Muscle layer of colon (tissue), 2 donors: ENCODE results near the gene OVOL3.
"Not testable (repeated sequence)": the region's sequence is repeated elsewhere in the genome, so short reads cannot be mapped to it uniquely, and the experiment has no call there.

Experiments
- H3K27ac ChIP-seq: one replicate; pipeline ENCODE4 v1.7.0; 2013; ENCODE audit warnings: low read depth, mild to moderate bottlenecking, low read length, moderate library complexity
- H3K27me3 ChIP-seq, 2 donors: one replicate each; pipeline ENCODE4 v1.7.0; 2013; ENCODE audit warnings: low read length in 2 of 2, mild to moderate bottlenecking in 2 of 2; ENCODE audit not compliant: insufficient read depth in 2 of 2, control insufficient read depth in 1 of 2
- H3K36me3 ChIP-seq: one replicate; pipeline ENCODE4 v1.7.0; 2013; ENCODE audit warnings: mild to moderate bottlenecking, low read length; ENCODE audit not compliant: insufficient read depth
- H3K4me1 ChIP-seq: one replicate; pipeline ENCODE4 v1.7.0; 2013; ENCODE audit warnings: mild to moderate bottlenecking, low read length; ENCODE audit not compliant: insufficient read depth
- H3K4me3 ChIP-seq, 2 donors: one replicate each; pipeline ENCODE4 v1.7.0; 2013; ENCODE audit warnings: low read length in 2 of 2, low read depth in 1 of 2, mild to moderate bottlenecking in 1 of 2, moderate library complexity in 1 of 2
- H3K9ac ChIP-seq: one replicate; pipeline ENCODE4 v1.7.0; 2013; ENCODE audit warnings: low read length
- H3K9me3 ChIP-seq: one replicate; pipeline ENCODE4 v1.7.0; 2013; ENCODE audit warnings: mild to moderate bottlenecking, low read length
- donor health status: abdominal sarcoma.
- donor health status: Adenocarcinoma of cecum.

The OVOL3 gene

GRCh38 chr19:36115453-36116343 is 4.8 kb downstream of the OVOL3 start, which contains the start of gene TBCB:
TSS of gene TBCB (plus strand) at chr19:36115468. CDS start at chr19:36115561, 93 bp downstream.
- Histone ChIP-seq H3K27me3 (no peaks in the 10 kb centered on the region), H3K9me3 (no peaks in the 10 kb centered on the region), H3K4me1 (peaks cover 20% of the 10 kb centered on the region), H3K36me3 (peaks cover 33% of the 10 kb centered on the region), H3K4me3 (peak within 1 kb of the TSS; percentile 70 to 98), H3K9ac (peak within 1 kb of the TSS; percentile 79), H3K27ac (peak within 1 kb of the TSS; percentile 82)

DNA sequence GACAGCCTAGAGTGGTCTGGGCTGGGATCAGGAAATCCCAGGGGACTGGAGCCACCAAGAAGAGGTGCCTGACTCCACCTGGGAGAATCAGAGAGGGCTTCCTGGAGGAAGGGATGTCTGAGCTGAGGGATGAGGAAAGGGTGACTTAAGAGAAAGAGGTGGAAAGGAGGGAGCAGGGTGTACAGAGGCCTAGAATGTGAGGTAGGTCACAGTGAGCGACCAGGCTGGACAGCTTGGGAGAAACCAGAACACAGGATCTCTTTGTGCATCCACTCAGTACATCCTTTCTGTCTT is 5.3 kb downstream of the OVOL3 start:
- Histone ChIP-seq H3K9ac (no peak overlapping the region), H3K9me3 (no peaks in the 10 kb centered on the region), H3K4me1 (peaks cover 20% of the 10 kb centered on the region), H3K36me3 (peaks cover 34% of the 10 kb centered on the region), H3K27ac (peak overlapping the region; percentile 71), H3K4me3 (peak overlapping the region; percentile 68 to 98), H3K27me3 (no peaks in the 10 kb centered on the region)

GRCh38 chr19:36120092-36120983 is 9.4 kb downstream of the OVOL3 start:
- Histone ChIP-seq H3K4me1 (peaks cover 14% of the 10 kb centered on the region), H3K27me3 (no peaks in the 10 kb centered on the region), H3K9me3 (no peaks in the 10 kb centered on the region), H3K27ac (no peak overlapping the region), H3K4me3 (no peak overlapping the region), H3K36me3 (peaks cover 39% of the 10 kb centered on the region), H3K9ac (no peak overlapping the region)

- Histone ChIP-seq H3K27me3 (no peaks in the 10 kb centered on the region), H3K9me3 (no peaks in the 10 kb centered on the region), H3K27ac (no peak overlapping the region), H3K4me3 (no peak overlapping the region), H3K36me3 (peaks cover 45% of the 10 kb centered on the region), H3K4me1 (peaks cover 13% of the 10 kb centered on the region), H3K9ac (no peak overlapping the region)
These were observed 10.0 kb downstream of the OVOL3 start for GRCh38 chr19:36120984-36121358.

DNA sequence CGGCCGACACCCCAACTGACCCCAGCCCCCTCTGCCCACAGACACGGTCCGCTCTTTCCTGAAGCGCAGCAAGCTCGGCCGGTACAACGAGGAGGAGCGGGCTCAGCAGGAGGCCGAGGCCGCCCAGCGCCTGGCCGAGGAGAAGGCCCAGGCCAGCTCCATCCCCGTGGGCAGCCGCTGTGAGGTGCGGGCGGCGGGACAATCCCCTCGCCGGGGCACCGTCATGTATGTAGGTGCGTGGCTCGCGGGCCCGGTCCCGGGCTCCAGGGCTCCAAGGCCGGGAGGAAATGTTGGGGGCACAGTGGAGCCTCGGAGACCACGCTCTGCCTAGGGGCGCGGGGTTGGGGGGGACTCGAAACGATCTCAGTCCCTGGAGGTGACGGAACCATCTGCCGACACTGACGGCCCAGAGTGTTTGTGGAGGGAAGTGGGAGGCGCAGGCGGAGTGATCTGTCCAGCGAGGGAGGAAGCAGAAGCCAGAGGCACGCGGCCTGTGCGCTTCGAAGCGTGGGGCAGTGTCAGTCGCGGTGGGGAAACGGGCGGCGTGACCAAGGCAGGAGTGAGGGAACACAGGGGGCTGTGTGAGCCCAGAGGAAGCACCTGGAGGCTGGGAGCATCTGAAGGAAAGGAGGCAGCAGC is 10.7 kb downstream of the OVOL3 start:
- H3K9me3 ChIP-seq, result no peaks in the 10 kb centered on the region
- H3K4me1 ChIP-seq, result peaks cover 6% of the 10 kb centered on the region
- no peaks in the 10 kb centered on the region for H3K27me3 ChIP-seq
- H3K36me3 ChIP-seq, result peaks cover 45% of the 10 kb centered on the region
- H3K4me3 ChIP-seq, result no peak overlapping the region
- H3K9ac ChIP-seq, result no peak overlapping the region
- no peak overlapping the region for H3K27ac ChIP-seq

DNA sequence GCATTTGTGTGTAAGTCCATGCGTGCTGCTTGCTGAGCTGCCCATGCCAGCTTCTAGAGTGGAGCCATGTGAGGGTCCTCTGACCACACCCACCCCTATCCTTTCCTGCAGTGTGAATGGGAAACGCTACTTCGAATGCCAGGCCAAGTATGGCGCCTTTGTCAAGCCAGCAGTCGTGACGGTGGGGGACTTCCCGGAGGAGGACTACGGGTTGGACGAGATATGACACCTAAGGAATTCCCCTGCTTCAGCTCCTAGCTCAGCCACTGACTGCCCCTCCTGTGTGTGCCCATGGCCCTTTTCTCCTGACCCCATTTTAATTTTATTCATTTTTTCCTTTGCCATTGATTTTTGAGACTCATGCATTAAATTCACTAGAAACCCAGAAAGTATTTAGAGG is 14.6 kb downstream of the OVOL3 start:
- H3K4me1 ChIP-seq, result peaks cover 7% of the 10 kb centered on the region
- H3K36me3 ChIP-seq, result peaks cover 22% of the 10 kb centered on the region
- no peaks in the 10 kb centered on the region for H3K9me3 ChIP-seq
- no peak overlapping the region for H3K4me3 ChIP-seq
- no peak overlapping the region for H3K27ac ChIP-seq
- H3K9ac ChIP-seq, result no peak overlapping the region
- H3K27me3 ChIP-seq, result no peaks in the 10 kb centered on the region

GRCh38 chr19:36128392-36128736 is 17.4 kb downstream of the OVOL3 start:
- Histone ChIP-seq H3K9me3 (no peaks in the 10 kb centered on the region), H3K27me3 (no peaks in the 10 kb centered on the region), H3K36me3 (peaks cover 20% of the 10 kb centered on the region), H3K9ac (peak overlapping the region; percentile 77), H3K4me3 (peak overlapping the region; percentile 7 to 67), H3K4me1 (peaks cover 7% of the 10 kb centered on the region), H3K27ac (peak overlapping the region; percentile 98)

DNA sequence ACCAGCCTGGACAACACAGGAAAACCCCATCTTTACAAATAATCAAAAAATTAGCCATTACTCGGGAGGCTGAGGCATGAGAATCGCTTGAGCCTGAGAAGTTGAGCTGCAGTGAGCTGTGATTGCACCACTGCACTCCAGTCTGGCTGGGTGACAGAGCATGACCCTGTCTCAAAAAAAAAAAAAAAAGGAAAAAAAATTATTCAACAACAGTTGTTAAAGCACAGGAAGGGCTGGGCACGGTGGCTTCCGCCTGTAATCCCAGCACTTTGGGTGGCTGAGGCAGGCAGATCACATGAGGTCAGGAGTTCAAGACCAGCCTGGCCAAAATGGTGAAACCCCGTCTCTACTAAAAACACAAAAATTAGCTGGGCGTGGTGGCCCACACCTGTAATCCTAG is 20.3 kb downstream of the OVOL3 start:
- not testable (repeated sequence) for H3K27ac ChIP-seq, H3K4me3 ChIP-seq, H3K9me3 ChIP-seq

GRCh38 chr19:36134867-36135266 is 23.9 kb downstream of the OVOL3 start:
- not testable (repeated sequence) for H3K27ac ChIP-seq, H3K36me3 ChIP-seq, H3K27me3 ChIP-seq, H3K9me3 ChIP-seq, H3K9ac ChIP-seq, H3K4me3 ChIP-seq
- H3K4me1 ChIP-seq, result peaks cover 11% of the 10 kb centered on the region

More for the DNA sequence above, 20.3 kb downstream of the OVOL3 start:
- H3K36me3 ChIP-seq, H3K9ac ChIP-seq, H3K27me3 ChIP-seq, H3K4me1 ChIP-seq: not testable (repeated sequence)

DNA sequence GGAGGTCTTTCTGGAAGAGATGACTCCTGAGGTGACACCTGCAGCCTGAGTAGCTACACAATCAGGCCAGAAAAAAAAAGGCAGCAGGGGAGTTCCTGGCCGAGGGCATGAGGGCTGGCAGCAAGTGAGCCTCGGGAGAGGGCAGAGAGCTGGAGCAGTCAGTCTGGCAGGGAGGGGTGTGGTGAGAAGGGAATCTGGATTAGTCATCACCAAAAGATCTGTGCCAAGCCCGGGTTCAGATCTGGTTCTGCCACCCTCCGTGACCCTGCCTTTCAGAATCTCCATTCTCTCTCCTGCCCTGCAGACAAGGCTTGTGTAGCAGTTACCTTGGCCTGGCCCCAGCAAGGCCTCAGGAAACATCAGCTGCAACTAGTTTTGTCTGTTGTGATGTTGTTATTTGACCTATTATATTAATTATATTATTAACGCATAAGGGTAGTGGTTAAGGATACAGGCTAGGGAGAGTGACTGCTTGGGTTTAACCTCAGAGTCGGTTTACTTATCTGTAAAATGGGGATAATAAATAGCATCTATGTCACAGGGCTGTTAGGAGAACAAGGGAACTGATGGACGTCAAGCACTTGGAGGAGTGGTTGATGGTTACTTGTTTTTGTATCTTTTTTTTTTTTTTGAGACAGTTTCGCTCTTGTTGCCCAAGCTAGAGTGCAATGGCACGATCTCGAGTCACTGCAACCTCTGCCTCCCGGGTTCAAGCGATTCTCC is 26.2 kb downstream of the OVOL3 start:
- Histone ChIP-seq H3K36me3 (peaks cover 5% of the 10 kb centered on the region), H3K27ac (peak overlapping the region; percentile 24), H3K4me1 (peaks cover 21% of the 10 kb centered on the region), H3K27me3 (no peaks in the 10 kb centered on the region), H3K4me3 (no peak overlapping the region), H3K9ac (no peak overlapping the region), H3K9me3 (no peaks in the 10 kb centered on the region)

DNA sequence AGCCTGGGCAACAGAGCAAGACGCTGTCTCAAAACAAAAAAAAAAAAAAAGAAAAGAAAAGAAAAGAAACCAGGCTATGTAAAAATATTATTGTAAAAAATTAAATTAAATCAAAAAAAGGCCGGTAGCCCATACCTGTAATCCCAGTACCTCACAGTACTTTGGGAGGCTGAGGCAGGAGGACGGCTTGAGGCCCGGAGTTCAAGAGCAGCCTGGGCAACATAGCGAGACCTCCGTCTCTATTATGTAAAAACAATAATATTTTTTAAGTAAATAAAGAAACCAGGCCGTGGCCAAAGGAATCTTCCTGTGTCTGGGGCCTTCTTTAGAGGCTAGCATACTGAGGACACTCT is 28.2 kb downstream of the OVOL3 start:
- Histone ChIP-seq H3K36me3 (peaks cover 17% of the 10 kb centered on the region), H3K9me3 (no peaks in the 10 kb centered on the region), H3K4me3 (peak overlapping the region in 1 of 2 donors; percentile 96), H3K9ac (peak overlapping the region; percentile 84), H3K27ac (peak overlapping the region; percentile 100), H3K27me3 (no peaks in the 10 kb centered on the region), H3K4me1 (peaks cover 22% of the 10 kb centered on the region)
